Smooth muscle cell (in vitro differentiated cells): ENCODE measurements around the gene C2CD2. TPM values are rescaled to one million over a fixed set of nuclear protein-coding genes. Genes with fewer than 3 reads are reported as not detected.

Experiments
- DNase-seq: peaks from one replicate; lab custom pipeline; 2025; ENCODE audit not compliant: unreplicated experiment; lab: John Stamatoyannopoulos, UW
- H2AFZ ChIP-seq: fragments of 200-600 bp; sonication (generic); 2 replicates; pipeline ENCODE4 v1.6.0; 2016; ENCODE audit warnings: antibody characterized with exemption, low read depth, mild to moderate bottlenecking
- H3F3A ChIP-seq: fragments of 200-600 bp; sonication (generic); 2 replicates; pipeline ENCODE4 v1.6.0; 2017; ENCODE audit warnings: antibody characterized with exemption, low read depth
- H3K27ac ChIP-seq: fragments of 200-600 bp; sonication (generic); 2 replicates; pipeline ENCODE4 v1.5.1; 2016; ENCODE audit warnings: low read depth, mild to moderate bottlenecking
- H3K27me3 ChIP-seq: fragments of 200-600 bp; sonication (generic); 2 replicates; pipeline ENCODE4 v1.6.1; 2016; ENCODE audit warnings: low read depth, mild to moderate bottlenecking
- H3K36me3 ChIP-seq: fragments of 200-600 bp; sonication (generic); 2 replicates; pipeline ENCODE4 v1.5.1; 2016; ENCODE audit warnings: low read depth
- H3K4me1 ChIP-seq: fragments of 200-600 bp; sonication (generic); 2 replicates; pipeline ENCODE4 v1.5.1; 2016; ENCODE audit warnings: low read depth
- H3K4me2 ChIP-seq: fragments of 200-600 bp; sonication (generic); 2 replicates; pipeline ENCODE4 v1.6.0; 2016; ENCODE audit warnings: mild to moderate bottlenecking
- H3K4me3 ChIP-seq: fragments of 200-600 bp; sonication (generic); 2 replicates; pipeline ENCODE4 v1.5.1; 2016; ENCODE audit warnings: mild to moderate bottlenecking
- H3K79me2 ChIP-seq: fragments of 200-600 bp; sonication (generic); 2 replicates; pipeline ENCODE4 v1.6.0; 2016; ENCODE audit warnings: low read depth, mild to moderate bottlenecking
- H3K9ac ChIP-seq: fragments of 200-600 bp; sonication (generic); 2 replicates; pipeline ENCODE4 v1.6.0; 2016; ENCODE audit warnings: low read depth
- H3K9me3 ChIP-seq: fragments of 200-600 bp; sonication (generic); replicated peaks from 2 replicates; pipeline ENCODE4 v1.5.1; 2016; ENCODE audit warnings: low read depth
- H4K20me1 ChIP-seq: fragments of 200-600 bp; sonication (generic); 2 replicates; pipeline ENCODE4 v1.6.0; 2016; ENCODE audit warnings: low read depth
- WGBS: methylation state at CpG from one replicate; pipeline ENCODE4 v1.1.7; 2016; ENCODE audit warnings: low lambda C conversion rate; 5-methylcytosine and 5-hydroxymethylcytosine counted together
- polyA plus RNA-seq: library from polyadenylated mRNA; unstranded; fragments of >200 nt; fragmentation: Nextera tagmentation; extraction: Ambion mirVana; gene quantifications from 2 replicates; pipeline ENCODE4 v1.2.1, GENCODE V29; 2016
- total RNA-seq: library from RNA; depleted of rRNA; stranded (reverse); fragments of >200 nt; gene quantifications from 2 replicates; pipeline ENCODE4 v1.2.3, GENCODE V29; 2014
- TF ChIP-seq, protein P1 (sequence below): fragments of 200-600 bp; sonication (generic); IDR thresholded peaks from 2 replicates; pipeline ENCODE4 v1.5.1; 2017; ENCODE audit warnings: borderline replicate concordance, mild to moderate bottlenecking, antibody characterized with exemption; ENCODE audit not compliant: insufficient read depth, poor library complexity, severe bottlenecking

C2CD2 gene
- total and polyA plus RNA-seq, 2 experiments from 2014 or later: 3.4 to 6.1 TPM

DNA sequence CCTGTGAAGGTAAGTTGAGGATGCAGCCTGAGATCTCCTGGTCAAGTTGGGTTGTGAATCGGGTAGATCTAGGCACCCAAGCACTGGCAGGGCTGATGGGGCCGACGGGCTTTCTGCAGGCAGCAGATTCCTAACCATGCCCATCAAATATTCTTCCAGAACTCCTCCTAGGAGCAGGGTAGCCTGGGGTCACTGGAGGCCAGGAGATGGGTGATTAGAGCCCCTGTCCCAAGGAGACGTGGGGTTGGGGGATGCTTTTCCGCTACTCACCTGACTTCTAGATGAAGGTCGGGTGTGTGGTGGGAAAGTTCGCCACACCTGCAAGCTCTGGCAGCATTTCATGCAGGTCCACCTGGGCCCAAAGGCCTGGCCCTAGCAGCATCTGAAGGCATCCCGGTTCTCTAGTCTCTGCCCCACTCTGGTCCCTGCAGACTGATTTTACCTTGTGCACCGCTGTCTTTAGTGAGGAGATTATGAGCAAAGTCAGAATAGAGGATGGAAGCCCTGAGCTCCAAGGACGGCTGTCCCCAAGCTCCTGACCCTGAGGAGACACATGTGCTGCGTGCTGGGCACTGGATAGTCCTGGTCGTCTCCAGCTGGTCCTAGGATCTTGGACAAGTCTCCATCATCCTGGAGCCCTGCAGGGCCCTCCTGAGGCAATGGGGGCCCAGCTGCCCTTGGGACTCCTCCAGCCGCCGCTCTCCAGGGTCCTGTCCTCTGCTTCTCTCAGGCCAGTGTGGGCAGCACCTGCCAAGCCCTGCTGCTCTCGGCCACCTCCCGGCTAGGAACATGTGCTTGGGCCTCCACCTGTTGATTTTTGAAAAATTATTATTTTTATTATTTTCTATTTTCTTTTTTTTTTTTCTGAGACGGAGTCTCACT is 21.8 kb upstream of the C2CD2 start:
- Histone ChIP-seq H3K4me3 (no peak overlapping the region), H3K36me3 (no peaks in the 10 kb centered on the region), H3K27ac (no peak overlapping the region), H3K4me1 (no peaks in the 10 kb centered on the region), H2AFZ (no peak overlapping the region), H3K4me2 (no peak overlapping the region), H3K79me2 (no peaks in the 10 kb centered on the region), H3K27me3 (no peaks in the 10 kb centered on the region), H4K20me1 (no peaks in the 10 kb centered on the region), H3K9me3 (peaks cover 5% of the 10 kb centered on the region), H3F3A (no peaks in the 10 kb centered on the region), H3K9ac (no peak overlapping the region)
- TF ChIP-seq, protein P1, sequence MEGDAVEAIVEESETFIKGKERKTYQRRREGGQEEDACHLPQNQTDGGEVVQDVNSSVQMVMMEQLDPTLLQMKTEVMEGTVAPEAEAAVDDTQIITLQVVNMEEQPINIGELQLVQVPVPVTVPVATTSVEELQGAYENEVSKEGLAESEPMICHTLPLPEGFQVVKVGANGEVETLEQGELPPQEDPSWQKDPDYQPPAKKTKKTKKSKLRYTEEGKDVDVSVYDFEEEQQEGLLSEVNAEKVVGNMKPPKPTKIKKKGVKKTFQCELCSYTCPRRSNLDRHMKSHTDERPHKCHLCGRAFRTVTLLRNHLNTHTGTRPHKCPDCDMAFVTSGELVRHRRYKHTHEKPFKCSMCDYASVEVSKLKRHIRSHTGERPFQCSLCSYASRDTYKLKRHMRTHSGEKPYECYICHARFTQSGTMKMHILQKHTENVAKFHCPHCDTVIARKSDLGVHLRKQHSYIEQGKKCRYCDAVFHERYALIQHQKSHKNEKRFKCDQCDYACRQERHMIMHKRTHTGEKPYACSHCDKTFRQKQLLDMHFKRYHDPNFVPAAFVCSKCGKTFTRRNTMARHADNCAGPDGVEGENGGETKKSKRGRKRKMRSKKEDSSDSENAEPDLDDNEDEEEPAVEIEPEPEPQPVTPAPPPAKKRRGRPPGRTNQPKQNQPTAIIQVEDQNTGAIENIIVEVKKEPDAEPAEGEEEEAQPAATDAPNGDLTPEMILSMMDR: no peak
- no peak for DNase-seq
- 93% methylated on average over 17 of the region's 17 CpGs for WGBS

DNA sequence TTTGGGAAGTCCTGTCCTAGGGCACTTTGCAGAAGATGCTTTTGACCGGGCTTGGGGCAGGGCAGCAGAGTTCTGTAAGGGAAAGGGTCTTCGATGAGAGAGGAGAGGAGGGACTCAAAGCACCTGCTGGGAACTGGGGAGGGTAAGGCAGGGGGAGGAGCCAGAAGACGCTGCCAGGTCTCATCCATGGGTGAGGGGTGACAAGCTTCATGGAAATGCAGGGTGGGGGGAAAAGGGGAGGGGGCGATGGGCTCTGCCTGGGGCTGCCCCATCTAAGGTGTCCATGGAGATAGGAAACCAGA is 20.9 kb upstream of the C2CD2 start:
- 96% methylated on average over 4 of the region's 4 CpGs for WGBS
- TF ChIP-seq, protein P1: no peak
- Histone ChIP-seq H3K9ac (no peak overlapping the region), H3K4me1 (no peaks in the 10 kb centered on the region), H3K4me3 (no peak overlapping the region), H2AFZ (no peak overlapping the region), H4K20me1 (no peaks in the 10 kb centered on the region), H3K36me3 (no peaks in the 10 kb centered on the region), H3K27ac (no peak overlapping the region), H3K27me3 (no peaks in the 10 kb centered on the region), H3K79me2 (no peaks in the 10 kb centered on the region), H3K9me3 (peaks cover 5% of the 10 kb centered on the region), H3F3A (no peaks in the 10 kb centered on the region), H3K4me2 (no peak overlapping the region)
- no peak for DNase-seq

DNA sequence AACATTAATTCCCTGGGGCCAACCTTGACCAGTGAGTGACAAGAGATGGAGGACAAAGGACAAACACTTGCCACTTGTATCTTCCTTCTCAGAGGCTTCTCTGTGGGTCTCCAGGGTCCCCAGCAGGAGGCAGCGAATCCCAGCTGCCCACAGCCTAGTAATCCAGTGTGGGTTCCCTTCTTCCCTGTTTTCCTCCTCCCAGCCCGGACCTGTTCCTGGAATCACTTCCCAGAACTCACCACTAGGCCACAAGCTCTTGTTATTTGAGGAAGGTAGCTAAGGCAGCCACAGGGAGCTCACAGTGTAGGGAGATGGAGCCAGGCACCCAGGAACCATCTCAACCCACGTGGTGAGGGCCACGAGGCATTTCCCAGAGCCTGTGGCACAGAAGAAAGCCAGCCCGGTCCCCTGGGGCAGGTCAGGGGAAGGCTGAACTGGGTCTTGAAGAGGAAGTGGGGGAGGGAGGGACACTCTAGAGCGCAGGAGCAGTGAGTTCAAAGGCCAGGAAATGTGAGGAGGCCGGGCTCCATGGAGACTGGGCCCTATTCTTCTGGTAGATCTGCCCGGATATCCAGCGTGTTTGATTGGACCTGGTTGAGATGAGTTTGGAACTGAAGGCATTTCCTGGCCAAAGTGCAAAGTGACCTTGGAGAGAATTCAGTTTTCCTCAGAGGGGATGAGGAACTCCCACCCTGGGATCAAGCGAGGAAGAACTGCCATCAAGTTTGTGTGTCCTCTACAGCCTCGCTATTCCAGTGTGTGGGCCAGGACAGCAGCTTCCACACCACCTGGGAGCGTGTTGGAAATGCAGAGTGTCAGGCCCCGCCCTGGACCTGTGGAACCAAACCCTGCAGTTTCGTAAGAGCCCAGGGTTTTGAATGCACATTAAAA is 20.3 kb upstream of the C2CD2 start:
- H3K27ac ChIP-seq: no peak overlapping the region
- no peak overlapping the region for H3K4me3 ChIP-seq
- peaks cover 2% of the 10 kb centered on the region for H3K9me3 ChIP-seq
- no peaks in the 10 kb centered on the region for H3K79me2 ChIP-seq
- H3K4me2 ChIP-seq: no peak overlapping the region
- 84% methylated on average over 14 of the region's 14 CpGs for WGBS
- no peak for DNase-seq
- H3F3A ChIP-seq: no peaks in the 10 kb centered on the region
- TF ChIP-seq, protein P1: no peak
- H3K4me1 ChIP-seq: no peaks in the 10 kb centered on the region
- no peaks in the 10 kb centered on the region for H3K36me3 ChIP-seq
- H4K20me1 ChIP-seq: no peaks in the 10 kb centered on the region
- no peak overlapping the region for H3K9ac ChIP-seq
- no peaks in the 10 kb centered on the region for H3K27me3 ChIP-seq
- H2AFZ ChIP-seq: no peak overlapping the region
